ENCODE results near the gene SPTBN2. TPM values are rescaled to one million over a fixed set of nuclear protein-coding genes. Genes with fewer than 3 reads are reported as not detected.

The SPTBN2 gene
- total RNA-seq, 1 experiment from 2014 or later: 7.3 TPM

GRCh38 chr11:66717925-66718319, 11.1 kb downstream of the SPTBN2 start:
- no peaks in the 10 kb centered on the region for H3K27me3 ChIP-seq (ENCODE audit: control insufficient read depth, insufficient read depth, low read length)
- no peaks in the 10 kb centered on the region for H3K4me1 ChIP-seq (ENCODE audit: control insufficient read depth, insufficient read depth, low read length)
- no peaks in the 10 kb centered on the region for H3K9me3 ChIP-seq (ENCODE audit: control insufficient read depth, insufficient read depth, low read depth, low read length)
- intact Hi-C loops (cut with micrococcal nuclease; ENCODE audit: unreplicated experiment): no loop called here
- H3K4me3 ChIP-seq (ENCODE audit: low read depth in 2 of 2, low read length in 2 of 2): no peak overlapping the region
- TF ChIP-seq TCF7L2 (IDR thresholded peaks at IDR 0.05; ENCODE audit: low read depth, low read length) (no peak), CTCF (IDR thresholded peaks at IDR 0.05) (no peak)
- H3K36me3 ChIP-seq (ENCODE audit: control insufficient read depth, insufficient read depth, low read length): no peaks in the 10 kb centered on the region
- DNase-seq (ENCODE audit: low read depth, low spot score) (no peak), ATAC-seq (no peak)
- ChIA-PET POLR2A (no interaction called here), CTCF (no interaction called here)
- in situ Hi-C loops (cut with HindIII; ENCODE audit: low pct_unique_long_range_greater_than_20kb, low sequenced_read_pairs): no loop called here
- no peak overlapping the region for H3K27ac ChIP-seq (ENCODE audit: low read length)
- no TSS peak for BruUV-seq (replicated peaks)

GRCh38 chr11:66716996-66717395, 12.0 kb downstream of the SPTBN2 start:
- ATAC-seq (no peak), DNase-seq (ENCODE audit: low read depth, low spot score) (no peak)
- H3K36me3 ChIP-seq (ENCODE audit: control insufficient read depth, insufficient read depth, low read length): no peaks in the 10 kb centered on the region
- intact Hi-C loops (cut with micrococcal nuclease; ENCODE audit: unreplicated experiment): no loop called here
- H3K4me3 ChIP-seq (ENCODE audit: low read depth in 2 of 2, low read length in 2 of 2): no peak overlapping the region
- H3K4me1 ChIP-seq (ENCODE audit: control insufficient read depth, insufficient read depth, low read length): no peaks in the 10 kb centered on the region
- in situ Hi-C loops (cut with HindIII; ENCODE audit: low pct_unique_long_range_greater_than_20kb, low sequenced_read_pairs): no loop called here
- no peaks in the 10 kb centered on the region for H3K9me3 ChIP-seq (ENCODE audit: control insufficient read depth, insufficient read depth, low read depth, low read length)
- no peak overlapping the region for H3K27ac ChIP-seq (ENCODE audit: low read length)
- no peaks in the 10 kb centered on the region for H3K27me3 ChIP-seq (ENCODE audit: control insufficient read depth, insufficient read depth, low read length)
- BruUV-seq (replicated peaks): no TSS peak
- ChIA-PET CTCF (no interaction called here), POLR2A (no interaction called here)
- TF ChIP-seq CTCF (IDR thresholded peaks at IDR 0.05): no peak
- TF ChIP-seq POLR2AphosphoS5 (IDR thresholded peaks at IDR 0.05; ENCODE audit: low read depth, low read length): no peak
- no peak for TF ChIP-seq SIN3A (IDR thresholded peaks at IDR 0.05; ENCODE audit: borderline replicate concordance, insufficient read depth, low read depth, low read length)
- TF ChIP-seq REST (IDR thresholded peaks at IDR 0.05; ENCODE audit: insufficient read depth in 1 of 2, low read depth in 2 of 2, low read length in 1 of 2): no peak
- TF ChIP-seq TCF7L2 (IDR thresholded peaks at IDR 0.05; ENCODE audit: low read depth, low read length): no peak
